OCI-LY3 (cell line): ENCODE results near the gene AGAP1.

Source experiments
- H2AFZ ChIP-seq: fragments of 200-600, 300-600 bp; shearing (Covaris generic); 2 replicates; pipeline ENCODE4 v1.6.0; 2014; ENCODE audit warnings: antibody characterized with exemption, low read depth, low read length
- H3K27ac ChIP-seq: fragments of 200-600, 300-600 bp; sonication (generic); 2 replicates; pipeline ENCODE4 v1.5.1; 2014; ENCODE audit warnings: mild to moderate bottlenecking, low read length, moderate library complexity, mixed read lengths
- H3K27me3 ChIP-seq: fragments of 200-600, 300-600 bp; sonication (generic); 2 replicates; pipeline ENCODE4 v1.6.1; 2014; ENCODE audit warnings: low read depth, low read length, mixed read lengths
- H3K36me3 ChIP-seq: fragments of 200-600, 300-600 bp; sonication (generic); replicated peaks from 2 replicates; pipeline ENCODE3; 2014; ENCODE audit warnings: low read depth, low read length, mixed read lengths
- H3K4me1 ChIP-seq: fragments of 300-600, 200-600 bp; sonication (generic); 2 replicates; pipeline ENCODE4 v1.6.1; 2014; ENCODE audit warnings: low read length, mixed read lengths
- H3K4me2 ChIP-seq: fragments of 200-600, 300-600 bp; sonication (generic); 2 replicates; pipeline ENCODE4 v1.6.1; 2014; ENCODE audit warnings: low read length, mixed read lengths
- H3K4me3 ChIP-seq: fragments of 300-600, 200-600 bp; sonication (generic); 2 replicates; pipeline ENCODE4 v1.5.1; 2014; ENCODE audit warnings: antibody characterized with exemption, mild to moderate bottlenecking, low read length, moderate library complexity
- H3K79me2 ChIP-seq: fragments of 300-600, 200-600 bp; shearing (Covaris generic); 2 replicates; pipeline ENCODE4 v1.6.1; 2014; ENCODE audit warnings: mild to moderate bottlenecking, low read length, mixed read lengths
- H3K9ac ChIP-seq: fragments of 300-600, 200-600 bp; shearing (Covaris generic); 2 replicates; pipeline ENCODE4 v1.6.0; 2014; ENCODE audit warnings: mild to moderate bottlenecking, low read length, moderate library complexity
- H3K9me3 ChIP-seq: fragments of 200-600, 300-600 bp; shearing (Covaris generic); 2 replicates; pipeline ENCODE4 v1.6.1; 2014; ENCODE audit warnings: low read length, mixed read lengths; ENCODE audit not compliant: insufficient read depth
- H4K20me1 ChIP-seq: fragments of 200-600, 300-600 bp; sonication (generic); 2 replicates; pipeline ENCODE4 v1.6.1; 2016; ENCODE audit warnings: low read length, mixed read lengths; ENCODE audit not compliant: insufficient read depth
- CTCF ChIP-seq: fragments of 200-600, 300-600 bp; sonication (generic); IDR thresholded peaks from 2 replicates; pipeline ENCODE4 v1.5.1; 2014; ENCODE audit warnings: antibody characterized with exemption, low read length, low read depth
- EZH2phosphoT487 ChIP-seq: fragments of 200-600 bp; shearing (Covaris generic); IDR thresholded peaks from 2 replicates; pipeline ENCODE4 v1.6.1; 2018; ENCODE audit warnings: antibody characterized with exemption, mixed run types, low read depth

AGAP1 gene

GRCh38 chr2:236028066-236028465, 534.2 kb downstream of the AGAP1 start:
- Histone ChIP-seq H3K27ac (no peak overlapping the region), H3K4me1 (no peaks in the 10 kb centered on the region), H3K27me3 (no peaks in the 10 kb centered on the region), H3K9me3 (no peaks in the 10 kb centered on the region), H3K4me3 (no peak overlapping the region), H3K4me2 (no peak overlapping the region), H2AFZ (no peak overlapping the region), H4K20me1 (no peaks in the 10 kb centered on the region), H3K79me2 (no peaks in the 10 kb centered on the region), H3K36me3 (no peaks in the 10 kb centered on the region), H3K9ac (no peak overlapping the region)
- TF ChIP-seq CTCF (no peak), EZH2phosphoT487 (no peak)

- Histone ChIP-seq H3K9me3 (no peaks in the 10 kb centered on the region), H3K79me2 (no peaks in the 10 kb centered on the region), H3K36me3 (no peaks in the 10 kb centered on the region), H3K27me3 (no peaks in the 10 kb centered on the region), H3K4me1 (no peaks in the 10 kb centered on the region), H3K27ac (no peak overlapping the region), H3K9ac (no peak overlapping the region), H3K4me3 (no peak overlapping the region), H2AFZ (no peak overlapping the region), H3K4me2 (no peak overlapping the region), H4K20me1 (no peaks in the 10 kb centered on the region)
- TF ChIP-seq EZH2phosphoT487 (no peak), CTCF (no peak)
Observed at GRCh38 chr2:236033462-236033861, 539.6 kb downstream of the AGAP1 start.

DNA sequence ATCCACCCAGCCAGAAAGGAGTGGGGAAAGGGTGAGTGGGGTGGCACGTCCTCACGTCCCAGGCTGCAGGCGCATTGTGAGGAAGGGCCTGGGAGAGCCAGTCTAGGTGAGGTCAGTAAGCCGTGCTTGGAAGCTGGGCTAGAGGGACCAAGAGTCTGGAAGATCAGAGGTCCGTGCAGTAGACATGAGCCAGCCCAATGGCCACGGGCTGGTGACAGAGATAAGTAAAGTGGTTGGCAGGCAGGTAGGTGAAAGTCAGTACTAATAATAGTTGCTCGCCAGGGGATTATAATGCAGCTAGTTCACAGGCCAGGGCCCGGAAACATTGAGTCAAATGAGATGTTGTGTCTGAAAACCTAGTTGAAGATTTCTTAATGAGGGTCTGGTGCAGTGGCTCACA, 541.1 kb downstream of the AGAP1 start:
- no peak overlapping the region for H3K9ac ChIP-seq
- no peak overlapping the region for H3K4me2 ChIP-seq
- no peaks in the 10 kb centered on the region for H3K4me1 ChIP-seq
- no peak for TF ChIP-seq EZH2phosphoT487
- H3K27ac ChIP-seq, result no peak overlapping the region
- no peaks in the 10 kb centered on the region for H4K20me1 ChIP-seq
- H3K79me2 ChIP-seq, result no peaks in the 10 kb centered on the region
- H3K27me3 ChIP-seq, result no peaks in the 10 kb centered on the region
- no peak overlapping the region for H3K4me3 ChIP-seq
- H2AFZ ChIP-seq, result no peak overlapping the region
- no peaks in the 10 kb centered on the region for H3K9me3 ChIP-seq
- H3K36me3 ChIP-seq, result no peaks in the 10 kb centered on the region

- Histone ChIP-seq H3K4me3 (no peak overlapping the region), H3K4me2 (no peak overlapping the region), H3K4me1 (no peaks in the 10 kb centered on the region), H3K27me3 (no peaks in the 10 kb centered on the region), H3K36me3 (no peaks in the 10 kb centered on the region), H4K20me1 (no peaks in the 10 kb centered on the region), H3K79me2 (no peaks in the 10 kb centered on the region), H3K27ac (no peak overlapping the region), H3K9ac (no peak overlapping the region), H3K9me3 (no peaks in the 10 kb centered on the region), H2AFZ (no peak overlapping the region)
- TF ChIP-seq CTCF (no peak), EZH2phosphoT487 (no peak)
Observed at GRCh38 chr2:236036045-236036444, 542.2 kb downstream of the AGAP1 start.

DNA sequence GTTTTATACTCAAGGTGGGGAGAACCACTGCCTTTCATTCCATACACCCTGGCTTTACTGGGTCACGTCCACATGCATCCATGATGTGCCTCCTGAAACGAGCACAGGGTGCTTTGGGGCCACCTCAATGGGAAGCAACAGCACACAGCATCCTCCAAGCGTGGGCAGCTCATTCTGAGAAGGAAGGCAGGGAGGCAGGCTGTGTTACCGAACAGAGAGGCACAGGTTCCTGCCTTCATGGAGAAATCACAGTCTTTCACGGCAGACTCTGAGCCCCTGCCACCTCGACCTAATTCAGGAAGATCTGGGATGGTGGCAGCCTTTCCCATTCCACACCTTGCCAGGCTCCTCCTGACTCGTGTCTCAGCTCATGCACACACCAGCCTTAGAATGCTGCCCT, 544.3 kb downstream of the AGAP1 start:
- TF ChIP-seq EZH2phosphoT487, result no peak
- no peak for TF ChIP-seq CTCF
- Histone ChIP-seq H3K27ac (no peak overlapping the region), H3K9me3 (no peaks in the 10 kb centered on the region), H3K27me3 (no peaks in the 10 kb centered on the region), H3K9ac (no peak overlapping the region), H3K79me2 (no peaks in the 10 kb centered on the region), H3K36me3 (no peaks in the 10 kb centered on the region), H3K4me3 (no peak overlapping the region), H2AFZ (no peak overlapping the region), H4K20me1 (no peaks in the 10 kb centered on the region), H3K4me2 (no peak overlapping the region), H3K4me1 (no peaks in the 10 kb centered on the region)
